GM23338 (cell line): ENCODE measurements around the gene SLC12A6. TPM values are rescaled to one million over a fixed set of nuclear protein-coding genes. Genes with fewer than 3 reads are reported as not detected.

Experiments used
- ATAC-seq: fragments of 200-7000 bp; cut with Tn5 transposase; 3 replicates; pipeline ENCODE4 v1.9.1; 2020
- DNase-seq: peaks from one replicate; pipeline ENCODE4 v3.0.0-alpha.2; 2015; ENCODE audit warnings: low spot score
- H2AFZ ChIP-seq: fragments of 200-600 bp; sonication (generic); 2 replicates; pipeline ENCODE4 v1.8.0; 2016; ENCODE audit warnings: antibody characterized with exemption, mild to moderate bottlenecking, moderate library complexity
- H3F3A ChIP-seq: fragments of 200-600 bp; sonication (generic); replicated peaks from 2 replicates; pipeline ENCODE4 v1.8.0; 2017; ENCODE audit warnings: antibody characterized with exemption, mixed run types, low read depth
- H3K27ac ChIP-seq: fragments of 200-600 bp; sonication (generic); 2 replicates; pipeline ENCODE4 v1.6.1; 2016; ENCODE audit warnings: low read depth
- H3K27me3 ChIP-seq: fragments of 200-600 bp; sonication (generic); 2 replicates; pipeline ENCODE4 v1.8.0; 2016; ENCODE audit warnings: mild to moderate bottlenecking, mixed run types, moderate library complexity; ENCODE audit not compliant: insufficient read depth
- H3K36me3 ChIP-seq: fragments of 200-600 bp; sonication (generic); 2 replicates; pipeline ENCODE4 v1.8.0; 2016; ENCODE audit warnings: mild to moderate bottlenecking; ENCODE audit not compliant: insufficient read depth
- H3K4me1 ChIP-seq: fragments of 200-600 bp; sonication (generic); 2 replicates; pipeline ENCODE4 v1.8.0; 2016; ENCODE audit warnings: mild to moderate bottlenecking, moderate library complexity; ENCODE audit not compliant: insufficient read depth
- H3K4me2 ChIP-seq: fragments of 200-600 bp; sonication (generic); 2 replicates; pipeline ENCODE4 v1.7.1; 2017; ENCODE audit warnings: mixed run types
- H3K4me3 ChIP-seq: fragments of 200-600 bp; sonication (generic); 2 replicates; pipeline ENCODE4 v1.6.1; 2016; ENCODE audit warnings: mixed run types
- H3K79me2 ChIP-seq: fragments of 200-600 bp; sonication (generic); replicated peaks from 2 replicates; pipeline ENCODE4 v1.8.0; 2017; ENCODE audit warnings: mild to moderate bottlenecking; ENCODE audit not compliant: insufficient read depth
- H3K9me2 ChIP-seq: fragments of 200-600 bp; sonication (generic); 2 replicates; pipeline ENCODE4 v1.8.0; 2017; ENCODE audit not compliant: insufficient read depth
- H4K20me1 ChIP-seq: fragments of 200-600 bp; sonication (generic); replicated peaks from 2 replicates; pipeline ENCODE4 v1.8.0; 2017; ENCODE audit warnings: mild to moderate bottlenecking; ENCODE audit not compliant: insufficient read depth
- H3K27ac Mint-ChIP-seq: 2 replicates; pipeline ENCODE4 v1.8.0; 2020; ENCODE audit warnings: inconsistent platforms, mild to moderate bottlenecking, moderate library complexity, mixed read lengths
- H3K27me3 Mint-ChIP-seq: 3 replicates; pipeline ENCODE4 v1.8.0; 2022; ENCODE audit warnings: low read depth, mild to moderate bottlenecking, moderate library complexity, mixed read lengths, inconsistent platforms; ENCODE audit not compliant: insufficient read depth, poor library complexity
- H3K36me3 Mint-ChIP-seq: 3 replicates; pipeline ENCODE4 v1.8.0; 2021; ENCODE audit warnings: low read depth, mild to moderate bottlenecking, inconsistent platforms, moderate library complexity, mixed read lengths
- H3K4me1 Mint-ChIP-seq: 3 replicates; pipeline ENCODE4 v1.8.0; 2020; ENCODE audit warnings: mild to moderate bottlenecking, inconsistent platforms, mixed read lengths
- H3K4me3 Mint-ChIP-seq: 3 replicates; pipeline ENCODE4 v1.8.0; 2021; ENCODE audit warnings: moderate library complexity, mild to moderate bottlenecking, inconsistent platforms, mixed read lengths
- H3K9me3 Mint-ChIP-seq: 3 replicates; pipeline ENCODE4 v1.8.0; 2020; ENCODE audit warnings: moderate library complexity, mild to moderate bottlenecking, inconsistent platforms, mixed read lengths
- CREB1 ChIP-seq: fragments of 250-450 bp; sonication (Bioruptor Pico); IDR thresholded peaks from 2 replicates; pipeline ENCODE4 v1.5.0; 2020; ENCODE audit warnings: low read depth, mild to moderate bottlenecking, moderate library complexity
- CTCF ChIP-seq, 2 experiments: fragments of 200-600 bp in 1 of 2; sonication (generic) in 1 of 2; conservative IDR thresholded peaks; 2 replicates each; pipeline versions ENCODE4 v1.5.1 to v1.6.1; 2016 to 2017; ENCODE audit warnings: antibody characterized with exemption in 2 of 2, low read depth in 2 of 2, mild to moderate bottlenecking in 2 of 2, moderate library complexity in 1 of 2
- ETS1 ChIP-seq: IDR thresholded peaks from 2 replicates; pipeline ENCODE4 v1.6.1; 2016; ENCODE audit warnings: antibody characterized with exemption
- EZH2 ChIP-seq: fragments of 200-600 bp; sonication (generic); IDR thresholded peaks from one replicate; pipeline ENCODE4 v1.8.0; 2017; ENCODE audit warnings: antibody characterized with exemption, mild to moderate bottlenecking, low read depth; ENCODE audit not compliant: unreplicated experiment
- EZH2phosphoT487 ChIP-seq: fragments of 200-600 bp; sonication (generic); IDR thresholded peaks from one replicate; pipeline ENCODE4 v1.8.1; 2018; ENCODE audit warnings: antibody characterized with exemption; ENCODE audit not compliant: unreplicated experiment
- JUNB ChIP-seq: IDR thresholded peaks from one replicate; pipeline ENCODE4 v1.6.1; 2016; ENCODE audit warnings: antibody characterized with exemption; ENCODE audit not compliant: unreplicated experiment
- NANOG ChIP-seq: IDR thresholded peaks from 2 replicates; pipeline ENCODE4 v1.6.1; 2016; ENCODE audit warnings: antibody characterized with exemption, borderline replicate concordance
- REST ChIP-seq: IDR thresholded peaks from one replicate; pipeline ENCODE4 v1.6.1; 2018; ENCODE audit warnings: antibody characterized with exemption; ENCODE audit not compliant: unreplicated experiment
- STAT1 ChIP-seq: IDR thresholded peaks from one replicate; pipeline ENCODE4 v1.6.1; 2016; ENCODE audit warnings: antibody characterized with exemption; ENCODE audit not compliant: unreplicated experiment
- ZNF114 ChIP-seq: fragments of 250-450 bp; sonication (Bioruptor Pico); IDR thresholded peaks from 2 replicates; pipeline ENCODE4 v1.5.0; 2020; ENCODE audit warnings: mild to moderate bottlenecking, moderate library complexity
- ZNF331 ChIP-seq: fragments of 250-450 bp; sonication (Bioruptor Pico); IDR thresholded peaks from 2 replicates; pipeline ENCODE4 v1.5.0; 2020; ENCODE audit warnings: low read depth, mild to moderate bottlenecking, moderate library complexity
- polyA plus RNA-seq: library from polyadenylated mRNA; unstranded; fragments of >200 nt; fragmentation: Nextera tagmentation; extraction: Ambion mirVana; gene quantifications from 2 replicates; pipeline ENCODE4 v1.2.1, GENCODE V29; 2016
- total RNA-seq: library from RNA; depleted of rRNA; stranded (reverse); fragments of >200 nt; shearing (Covaris generic); gene quantifications from 2 replicates; pipeline ENCODE4 v1.2.3, GENCODE V29; 2014

Gene SLC12A6
- total and polyA plus RNA-seq, 2 experiments from 2014 or later = 2.4 to 14.1 TPM

- TF ChIP-seq EZH2phosphoT487 (no peak), ETS1 (no peak), CTCF (conservative IDR thresholded peaks at IDR 0.05; ENCODE audit: low read depth in 2 of 2) (no peak), ZNF114 (CRISPR knock-in tag) (no peak), EZH2 (no peak), NANOG (no peak)
Observed at GRCh38 chr15:34206011-34206410, 131.6 kb downstream of the SLC12A6 start (continued).

GRCh38 chr15:34203936-34204335 is 133.6 kb downstream of the SLC12A6 start:
- ATAC-seq (no peak), DNase-seq (no peak)
- Histone ChIP-seq H4K20me1 (peaks cover 25% of the 10 kb centered on the region), H3K27ac (no peak overlapping the region), H3K9me2 (no peaks in the 10 kb centered on the region), H3K4me1 (peaks cover 11% of the 10 kb centered on the region; the same call in 1 of the 2 replicates), H3K4me3 (no peak overlapping the region), H3K4me2 (no peak overlapping the region), H3F3A (no peaks in the 10 kb centered on the region), H3K79me2 (peaks cover 100% of the 10 kb centered on the region), H2AFZ (no peak overlapping the region), H3K27me3 (no peaks in the 10 kb centered on the region), H3K36me3 (no peaks in the 10 kb centered on the region)
- H3K4me1 Mint-ChIP-seq = peaks cover 7% of the 10 kb centered on the region; the same call in 1 of the 3 replicates
- peaks cover 10% of the 10 kb centered on the region; the same call in 2 of the 3 replicates for H3K9me3 Mint-ChIP-seq
- H3K27ac Mint-ChIP-seq = no peak overlapping the region
- peaks cover 38% of the 10 kb centered on the region for H3K36me3 Mint-ChIP-seq
- H3K4me3 Mint-ChIP-seq = no peak overlapping the region
- peaks cover 2% of the 10 kb centered on the region for H3K27me3 Mint-ChIP-seq
- TF ChIP-seq ZNF114 (CRISPR knock-in tag) (no peak), STAT1 (no peak), ZNF331 (CRISPR knock-in tag) (no peak), CREB1 (CRISPR knock-in tag) (no peak), EZH2phosphoT487 (no peak), REST (no peak), CTCF (conservative IDR thresholded peaks at IDR 0.05; ENCODE audit: low read depth in 2 of 2) (no peak), NANOG (no peak), JUNB (no peak)
